GM12878 (cell line): ENCODE measurements around the gene SORT1. TPM values are rescaled to one million over a fixed set of nuclear protein-coding genes. Genes with fewer than 3 reads are reported as not detected.

Experiments
- EED ChIP-seq: sonication (generic); IDR thresholded peaks from 2 replicates; pipeline ENCODE4 v1.6.1; 2016; ENCODE audit warnings: antibody characterized with exemption, low read depth
- IRF4 ChIP-seq: IDR thresholded peaks from 2 replicates; pipeline ENCODE4 v1.6.1; 2011; ENCODE audit warnings: low read depth, low read length
- NR2C2 ChIP-seq: IDR thresholded peaks from 2 replicates; pipeline ENCODE4 v1.6.1; 2011; ENCODE audit warnings: borderline replicate concordance, low read depth; ENCODE audit not compliant: control insufficient read depth, insufficient read length
- polyA plus RNA-seq, 11 experiments: library from polyadenylated mRNA; depleted of rRNA in 4 of 11; unstranded in 6 of 11; stranded (reverse) in 5 of 11; fragments of >200 nt; fragmentation: Nextera tagmentation in 4 of 11; fragmentation: Illumina TruSeq in 1 of 11; extraction: Ambion mirVana in 4 of 11; extraction: Trizol in 1 of 11; gene quantifications; 1 replicate in 1 of 11; 2 replicates in 10 of 11; pipeline versions ENCODE4 v1.2.1 to v1.2.3, GENCODE V29; 2011 to 2016; ENCODE audit warnings: inconsistent platforms in 2 of 11, missing spikeins in 2 of 11, low read depth in 1 of 11
- total RNA-seq, 4 experiments: library from RNA; depleted of rRNA in 3 of 4; stranded (reverse); fragments of >200 nt in 3 of 4; fragmentation: Illumina TruSeq in 1 of 4; extraction: Trizol in 1 of 4; gene quantifications; 2 replicates each; pipeline versions ENCODE4 v1.2.1 to v1.2.3, GENCODE V29; 2013 to 2021

The SORT1 gene
- total and polyA plus RNA-seq, 10 of the 15 experiments (the other 5 are each of a cell fraction or from before 2014, with no cell fraction given) = 0.06 to 1.9 (median 0.33) TPM; not detected in 1

DNA sequence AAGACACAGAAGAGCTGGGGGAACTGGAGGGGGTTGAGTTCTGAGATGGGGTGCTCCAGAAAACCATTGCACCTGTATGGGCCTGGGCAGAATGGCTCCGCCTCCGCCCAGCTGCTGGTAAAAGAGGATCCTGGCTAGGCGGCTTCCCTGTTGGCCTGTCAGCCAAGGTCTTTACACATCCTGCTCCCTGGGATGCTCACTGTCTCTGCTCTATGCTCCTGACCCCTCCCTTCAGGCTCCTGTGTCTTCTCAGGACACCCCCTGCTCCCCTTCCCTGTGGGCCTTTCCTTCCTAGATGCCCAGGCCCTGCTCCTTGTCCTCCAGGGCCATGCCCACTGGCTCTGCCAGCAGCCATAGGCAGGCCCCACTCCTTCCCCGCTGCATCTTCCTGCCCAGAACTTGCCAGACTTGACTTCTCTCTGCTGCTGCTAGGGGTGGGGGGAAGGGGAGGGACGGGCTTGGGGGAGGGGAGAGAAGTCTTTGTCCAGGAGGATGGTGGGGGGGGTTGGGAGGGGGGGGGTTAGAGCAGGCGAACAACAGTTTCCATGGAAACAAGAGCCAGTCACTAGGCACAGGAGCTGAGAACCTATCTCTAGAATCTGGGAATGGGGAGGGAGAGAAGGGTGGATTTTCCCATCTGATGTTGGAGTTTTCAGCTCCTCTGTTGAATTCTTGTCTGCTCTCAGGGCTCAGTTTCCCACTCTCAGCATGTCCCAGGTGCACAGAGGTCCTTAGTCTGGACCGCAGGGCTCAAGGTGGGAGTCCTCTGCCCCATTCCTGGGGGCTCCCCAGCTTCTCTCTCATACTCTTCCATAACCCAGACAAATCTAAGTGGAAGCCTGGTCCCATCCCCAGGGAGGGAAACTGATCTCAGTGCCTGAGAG lies 137.8 kb downstream of the SORT1 start (continued):
- TF ChIP-seq IRF4 = no peak
- TF ChIP-seq NR2C2 = no peak
- TF ChIP-seq EED = no peak

Other genes with a start within 250 kb of the SORT1 start
Only the 7 nearest of the 13 such genes appear.
- gene PSRC1, start 114.8 kb downstream of the SORT1 start, total RNA-seq (2014; rRNA removed) = 5.1 and 5.6 TPM in 2 replicates
- gene PSRC1, start 114.8 kb downstream of the SORT1 start, total RNA-seq (2014; rRNA removed; fragmentation: Illumina TruSeq; extraction: Trizol) = 3.0 and 3.8 TPM in 2 replicates
- 4.7 and 6.1 TPM in 2 replicates for gene PSRC1, start 114.8 kb downstream of the SORT1 start, total RNA-seq (2021)
- 7.9 and 8.7 TPM in 2 replicates for gene PSRC1, start 114.8 kb downstream of the SORT1 start, polyA plus RNA-seq (2011; rRNA removed)
- 2.3 and 3.4 TPM in 2 replicates for gene PSRC1, start 114.8 kb downstream of the SORT1 start, polyA plus RNA-seq (2014; fragmentation: Illumina TruSeq; extraction: Trizol)
- 1 to 10 TPM; 1.2 to 2.0 TPM for gene PSRC1, start 114.8 kb downstream of the SORT1 start, polyA plus RNA-seq (2014; fragmentation: Nextera tagmentation; extraction: Ambion mirVana)
- gene PSRC1, start 114.8 kb downstream of the SORT1 start, polyA plus RNA-seq (2014; rRNA removed) = 7.2 and 7.8 TPM in 2 replicates
- 10 to 100 TPM; 10.1 to 11.8 TPM for gene PSRC1, start 114.8 kb downstream of the SORT1 start, polyA plus RNA-seq (2016; fragmentation: Nextera tagmentation; extraction: Ambion mirVana)
- gene MYBPHL, start 90.9 kb downstream of the SORT1 start, total RNA-seq (2014; rRNA removed) = not detected in 2 replicates
- not detected in 2 replicates for gene MYBPHL, start 90.9 kb downstream of the SORT1 start, total RNA-seq (2014; rRNA removed; fragmentation: Illumina TruSeq; extraction: Trizol)
- gene MYBPHL, start 90.9 kb downstream of the SORT1 start, total RNA-seq (2021) = not detected in 2 replicates
- gene MYBPHL, start 90.9 kb downstream of the SORT1 start, polyA plus RNA-seq (2011; rRNA removed) = not detected in 2 replicates
- not detected in 2 replicates for gene MYBPHL, start 90.9 kb downstream of the SORT1 start, polyA plus RNA-seq (2014; fragmentation: Illumina TruSeq; extraction: Trizol)
- under 1 TPM in 1 of 2 experiments, not detected in 1; 0.16 TPM for gene MYBPHL, start 90.9 kb downstream of the SORT1 start, polyA plus RNA-seq (2014; fragmentation: Nextera tagmentation; extraction: Ambion mirVana)
- not detected in 2 replicates for gene MYBPHL, start 90.9 kb downstream of the SORT1 start, polyA plus RNA-seq (2014; rRNA removed)
- gene MYBPHL, start 90.9 kb downstream of the SORT1 start, polyA plus RNA-seq (2016; fragmentation: Nextera tagmentation; extraction: Ambion mirVana) = under 1 TPM; 0.54 to 0.75 TPM
- 58.7 and 68.4 TPM in 2 replicates for gene PSMA5, start 28.5 kb upstream of the SORT1 start, total RNA-seq (2014; rRNA removed)
- 89.3 and 96.9 TPM in 2 replicates for gene PSMA5, start 28.5 kb upstream of the SORT1 start, total RNA-seq (2014; rRNA removed; fragmentation: Illumina TruSeq; extraction: Trizol)
- gene PSMA5, start 28.5 kb upstream of the SORT1 start, total RNA-seq (2021) = 166 and 170 TPM in 2 replicates
- 203 and 210 TPM in 2 replicates for gene PSMA5, start 28.5 kb upstream of the SORT1 start, polyA plus RNA-seq (2011; rRNA removed)
- 146 and 154 TPM in 2 replicates for gene PSMA5, start 28.5 kb upstream of the SORT1 start, polyA plus RNA-seq (2014; fragmentation: Illumina TruSeq; extraction: Trizol)
- gene PSMA5, start 28.5 kb upstream of the SORT1 start, polyA plus RNA-seq (2014; fragmentation: Nextera tagmentation; extraction: Ambion mirVana) = 100 to 1,000 TPM; 267 to 271 TPM
- 124 and 141 TPM in 2 replicates for gene PSMA5, start 28.5 kb upstream of the SORT1 start, polyA plus RNA-seq (2014; rRNA removed)
- 100 to 1,000 TPM; 235 to 250 TPM for gene PSMA5, start 28.5 kb upstream of the SORT1 start, polyA plus RNA-seq (2016; fragmentation: Nextera tagmentation; extraction: Ambion mirVana)
- not detected in 2 replicates for gene SYPL2, start 68.6 kb upstream of the SORT1 start, total RNA-seq (2014; rRNA removed)
- 0.04 TPM in 1 of 2 replicates, not detected in the other for gene SYPL2, start 68.6 kb upstream of the SORT1 start, total RNA-seq (2014; rRNA removed; fragmentation: Illumina TruSeq; extraction: Trizol)
- gene SYPL2, start 68.6 kb upstream of the SORT1 start, total RNA-seq (2021) = 0.08 TPM in 1 of 2 replicates, not detected in the other
- gene SYPL2, start 68.6 kb upstream of the SORT1 start, polyA plus RNA-seq (2011; rRNA removed) = 0.04 and 0.11 TPM in 2 replicates
- 0.06 and 0.08 TPM in 2 replicates for gene SYPL2, start 68.6 kb upstream of the SORT1 start, polyA plus RNA-seq (2014; fragmentation: Illumina TruSeq; extraction: Trizol)
- under 1 TPM in 1 of 2 experiments, not detected in 1; 0.05 TPM for gene SYPL2, start 68.6 kb upstream of the SORT1 start, polyA plus RNA-seq (2014; fragmentation: Nextera tagmentation; extraction: Ambion mirVana)
- gene SYPL2, start 68.6 kb upstream of the SORT1 start, polyA plus RNA-seq (2014; rRNA removed) = 0.03 and 0.09 TPM in 2 replicates
- gene SYPL2, start 68.6 kb upstream of the SORT1 start, polyA plus RNA-seq (2016; fragmentation: Nextera tagmentation; extraction: Ambion mirVana) = under 1 TPM in 1 of 2 experiments, not detected in 1; 0.04 TPM
- gene ATXN7L2, start 86.0 kb upstream of the SORT1 start, total RNA-seq (2014; rRNA removed) = 5.0 and 5.5 TPM in 2 replicates
- gene ATXN7L2, start 86.0 kb upstream of the SORT1 start, total RNA-seq (2014; rRNA removed; fragmentation: Illumina TruSeq; extraction: Trizol) = 2.8 TPM in 2 replicates
- 7.4 and 8.3 TPM in 2 replicates for gene ATXN7L2, start 86.0 kb upstream of the SORT1 start, total RNA-seq (2021)
- gene ATXN7L2, start 86.0 kb upstream of the SORT1 start, polyA plus RNA-seq (2011; rRNA removed) = 2.0 and 4.4 TPM in 2 replicates
- 1.4 and 3.3 TPM in 2 replicates for gene ATXN7L2, start 86.0 kb upstream of the SORT1 start, polyA plus RNA-seq (2014; fragmentation: Illumina TruSeq; extraction: Trizol)
- gene ATXN7L2, start 86.0 kb upstream of the SORT1 start, polyA plus RNA-seq (2014; fragmentation: Nextera tagmentation; extraction: Ambion mirVana) = under 1 TPM; 0.27 to 0.80 TPM
- gene ATXN7L2, start 86.0 kb upstream of the SORT1 start, polyA plus RNA-seq (2014; rRNA removed) = 6.2 and 7.4 TPM in 2 replicates
- 1 to 10 TPM; 5.8 to 7.3 TPM for gene ATXN7L2, start 86.0 kb upstream of the SORT1 start, polyA plus RNA-seq (2016; fragmentation: Nextera tagmentation; extraction: Ambion mirVana)
- gene CYB561D1, start 96.2 kb upstream of the SORT1 start, total RNA-seq (2014; rRNA removed) = 3.3 TPM in 2 replicates
- 2.5 and 3.2 TPM in 2 replicates for gene CYB561D1, start 96.2 kb upstream of the SORT1 start, total RNA-seq (2014; rRNA removed; fragmentation: Illumina TruSeq; extraction: Trizol)
- 5.9 and 6.2 TPM in 2 replicates for gene CYB561D1, start 96.2 kb upstream of the SORT1 start, total RNA-seq (2021)
- 7.5 and 9.0 TPM in 2 replicates for gene CYB561D1, start 96.2 kb upstream of the SORT1 start, polyA plus RNA-seq (2011; rRNA removed)
- gene CYB561D1, start 96.2 kb upstream of the SORT1 start, polyA plus RNA-seq (2014; fragmentation: Illumina TruSeq; extraction: Trizol) = 3.4 and 3.7 TPM in 2 replicates
- 1 to 10 TPM in 1 of 2 experiments, under 1 TPM in 1; 0.68 to 1.0 TPM for gene CYB561D1, start 96.2 kb upstream of the SORT1 start, polyA plus RNA-seq (2014; fragmentation: Nextera tagmentation; extraction: Ambion mirVana)
- 5.0 and 5.5 TPM in 2 replicates for gene CYB561D1, start 96.2 kb upstream of the SORT1 start, polyA plus RNA-seq (2014; rRNA removed)
- gene CYB561D1, start 96.2 kb upstream of the SORT1 start, polyA plus RNA-seq (2016; fragmentation: Nextera tagmentation; extraction: Ambion mirVana) = 1 to 10 TPM; 3.2 to 3.3 TPM
- gene AMIGO1, start 111.8 kb upstream of the SORT1 start, total RNA-seq (2014; rRNA removed) = 0.06 and 0.22 TPM in 2 replicates
- 0.04 and 0.09 TPM in 2 replicates for gene AMIGO1, start 111.8 kb upstream of the SORT1 start, total RNA-seq (2014; rRNA removed; fragmentation: Illumina TruSeq; extraction: Trizol)
- gene AMIGO1, start 111.8 kb upstream of the SORT1 start, total RNA-seq (2021) = 0.27 and 0.28 TPM in 2 replicates
- 0.08 and 0.10 TPM in 2 replicates for gene AMIGO1, start 111.8 kb upstream of the SORT1 start, polyA plus RNA-seq (2011; rRNA removed)
- 0.07 and 0.11 TPM in 2 replicates for gene AMIGO1, start 111.8 kb upstream of the SORT1 start, polyA plus RNA-seq (2014; fragmentation: Illumina TruSeq; extraction: Trizol)
- under 1 TPM; 0.02 to 0.11 TPM for gene AMIGO1, start 111.8 kb upstream of the SORT1 start, polyA plus RNA-seq (2014; fragmentation: Nextera tagmentation; extraction: Ambion mirVana)
- 0.11 TPM in 1 of 2 replicates, not detected in the other for gene AMIGO1, start 111.8 kb upstream of the SORT1 start, polyA plus RNA-seq (2014; rRNA removed)
- gene AMIGO1, start 111.8 kb upstream of the SORT1 start, polyA plus RNA-seq (2016; fragmentation: Nextera tagmentation; extraction: Ambion mirVana) = under 1 TPM; 0.08 to 0.26 TPM